ENCODE results near the gene CREB5.

Gene CREB5

DNA sequence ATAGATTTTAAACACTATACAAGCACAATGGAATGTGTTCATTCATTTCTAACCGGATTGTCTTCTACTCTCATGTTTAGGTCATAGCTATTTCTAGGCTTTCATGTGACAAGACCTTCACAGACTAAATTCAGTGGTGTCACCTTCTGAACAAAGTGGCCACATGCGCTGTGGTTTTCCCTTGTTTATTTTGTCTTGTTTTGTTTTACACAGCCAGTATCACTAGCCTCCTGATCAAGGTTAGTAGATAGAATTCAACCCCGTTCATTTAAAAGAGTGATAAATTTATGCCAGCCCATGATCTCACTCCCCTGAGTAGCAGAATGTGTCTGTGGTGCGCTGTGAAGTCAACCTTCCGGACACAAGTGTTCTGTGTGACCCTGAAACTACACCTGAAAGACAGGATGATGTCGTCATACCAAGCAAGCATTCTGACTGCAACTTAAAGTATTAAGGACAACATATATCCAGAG is 209.1 kb downstream of the CREB5 start:
- DNase-seq, result no peak

DNA sequence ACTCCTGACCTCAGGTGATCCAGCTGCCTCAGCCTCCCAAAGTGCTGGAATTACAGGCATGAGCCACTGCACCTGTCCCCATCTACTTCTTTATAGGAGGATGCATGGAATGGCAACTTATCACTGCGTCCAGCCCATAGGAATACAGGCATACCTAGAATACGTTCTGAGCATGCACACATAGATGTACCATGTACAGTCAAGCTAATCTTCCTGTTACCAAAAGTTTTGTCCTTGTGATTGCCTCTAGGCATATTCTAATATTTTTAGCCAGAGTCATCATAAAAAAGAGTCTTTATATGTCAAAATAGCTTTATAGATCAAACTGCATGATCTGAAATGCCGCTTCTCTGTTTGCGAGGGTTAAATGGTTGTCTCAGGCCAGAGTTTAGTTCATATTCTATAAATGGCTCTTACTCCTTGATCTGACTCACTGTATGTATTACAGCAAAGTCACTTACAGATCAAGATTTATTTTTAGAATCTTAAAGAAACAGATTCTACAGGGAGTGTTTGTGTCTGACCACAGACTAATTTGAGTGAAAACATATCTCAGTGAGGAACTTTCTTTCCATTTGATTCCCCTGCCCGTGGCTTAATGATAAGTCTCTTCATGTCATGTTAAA is 210.9 kb downstream of the CREB5 start:
- DNase-seq, result no peak

DNA sequence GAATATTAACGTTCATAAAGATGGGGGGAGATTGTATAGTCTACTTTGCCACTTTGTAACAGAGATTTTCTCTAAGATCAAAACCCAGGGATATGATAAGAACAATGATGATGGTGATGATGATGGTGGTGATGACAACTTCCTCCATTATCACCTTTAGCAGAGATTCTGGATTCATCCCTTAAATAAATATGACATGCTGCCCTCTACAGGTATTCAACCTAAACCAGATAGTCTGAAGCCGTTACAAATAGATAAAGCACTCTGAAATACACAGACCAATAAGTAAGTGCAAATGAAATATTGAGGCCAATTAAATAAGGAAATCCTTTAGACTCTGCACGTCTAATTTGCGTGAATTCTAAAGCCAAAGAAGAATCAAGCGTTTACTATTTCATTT is 211.5 kb downstream of the CREB5 start:
- DNase-seq, result no peak

DNA sequence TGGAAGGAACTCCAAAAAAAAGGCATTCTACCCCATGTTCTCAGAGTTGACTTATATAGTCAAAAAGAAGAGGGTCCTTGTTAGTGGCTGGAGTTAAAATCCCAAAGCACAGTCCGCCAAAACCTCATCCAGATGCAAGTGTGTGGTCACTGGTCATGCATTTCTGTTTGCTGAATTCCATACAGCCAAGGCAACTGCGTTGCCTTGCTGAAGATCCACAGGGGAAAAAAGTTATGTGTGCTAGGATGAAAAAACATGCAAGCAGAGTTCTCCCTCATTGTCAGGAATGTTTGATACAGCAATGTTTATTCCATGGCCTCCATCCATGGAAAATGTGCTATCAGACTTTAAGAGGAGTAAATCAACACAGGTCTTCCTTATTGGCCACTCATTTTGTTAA is 213.1 kb downstream of the CREB5 start:
- no peak for DNase-seq

DNA sequence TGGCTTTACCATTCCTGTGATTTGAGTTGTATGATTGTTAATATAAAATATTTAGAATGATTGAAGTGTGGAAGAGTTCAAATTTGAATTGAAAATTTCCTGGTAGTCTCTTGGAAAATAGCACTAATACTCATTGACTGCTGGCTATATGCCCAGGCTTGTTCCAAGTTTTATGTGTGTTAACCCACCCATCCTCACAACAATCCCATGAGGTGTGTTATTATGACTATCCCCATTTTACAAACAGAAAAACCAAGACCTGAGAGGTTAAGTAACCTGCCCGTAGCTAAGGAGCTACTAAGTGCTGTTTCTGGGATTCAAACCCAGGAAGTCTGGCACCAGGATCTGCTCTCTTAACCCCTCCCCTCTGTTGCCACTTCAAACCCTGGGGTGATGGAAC is 213.9 kb downstream of the CREB5 start:
- DNase-seq, result no peak

DNA sequence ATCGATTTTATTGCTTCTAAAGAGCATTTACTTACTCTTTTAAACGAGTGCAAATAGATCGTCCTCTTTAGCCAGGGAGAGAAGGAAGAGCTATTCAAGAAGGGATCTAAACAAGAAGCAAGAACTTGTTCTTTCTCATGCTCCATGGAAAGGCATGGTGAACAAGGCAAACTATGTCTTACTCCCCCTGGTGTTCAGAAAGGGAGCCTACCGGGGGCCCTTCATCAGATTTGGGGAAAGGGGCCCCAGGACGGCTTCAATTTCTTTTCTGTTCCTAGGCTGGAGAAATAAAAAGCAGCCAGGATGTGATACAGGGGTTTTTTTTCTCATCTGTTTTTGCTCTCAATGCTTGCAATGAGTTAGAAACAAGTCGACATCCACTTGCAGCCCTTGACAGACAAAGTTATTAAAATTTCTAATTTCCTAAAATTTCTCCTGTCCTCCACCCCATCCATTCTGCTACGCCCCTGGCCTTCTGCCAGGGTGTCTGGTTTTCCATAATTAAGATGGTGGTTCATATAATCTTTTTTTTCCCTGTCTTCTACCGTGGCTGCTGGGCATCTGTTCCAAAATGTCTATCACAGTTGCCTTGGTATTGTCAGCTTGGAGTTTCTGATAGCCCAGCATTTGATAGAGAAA is 214.4 kb downstream of the CREB5 start:
- peak; percentile 9 to 16 for DNase-seq

DNA sequence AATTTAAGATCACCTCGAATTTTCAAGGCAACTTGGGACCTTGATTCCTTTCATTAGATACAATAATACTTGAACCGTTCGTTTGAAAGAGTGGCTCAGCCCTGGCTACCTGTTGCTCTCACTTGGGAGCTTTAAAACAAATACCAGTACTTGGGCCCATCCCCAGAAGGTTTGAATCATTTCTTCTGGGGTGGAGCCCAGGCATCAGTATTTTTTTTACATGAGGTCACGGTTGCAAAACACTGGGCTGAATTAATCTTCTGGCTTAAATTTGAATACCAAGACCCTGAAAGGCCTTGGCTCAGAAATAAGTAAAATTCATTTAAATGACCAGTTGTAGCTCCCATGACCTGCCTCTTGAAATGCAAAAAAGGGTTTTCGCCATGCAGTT is 214.9 kb downstream of the CREB5 start:
- no peak for DNase-seq

DNA sequence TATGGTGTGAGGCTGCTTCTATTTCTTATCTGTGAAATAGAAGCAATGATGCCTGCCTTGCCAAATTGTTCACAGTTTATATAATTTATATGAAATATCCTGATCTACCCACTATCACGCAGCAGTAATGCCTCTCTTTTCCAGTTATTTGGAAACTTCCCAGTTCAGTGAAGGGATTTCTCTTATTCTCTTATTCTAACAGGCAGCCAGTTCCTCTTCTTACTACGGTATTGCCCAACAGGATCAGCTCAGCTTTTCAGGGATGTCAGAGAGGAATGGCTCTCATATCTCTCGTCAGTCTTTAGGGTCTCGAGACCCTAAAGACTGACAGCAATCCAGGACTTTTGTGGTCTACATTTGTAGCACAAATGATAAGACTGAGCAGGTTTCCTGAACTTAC is 215.6 kb downstream of the CREB5 start:
- DNase-seq, result no peak

DNA sequence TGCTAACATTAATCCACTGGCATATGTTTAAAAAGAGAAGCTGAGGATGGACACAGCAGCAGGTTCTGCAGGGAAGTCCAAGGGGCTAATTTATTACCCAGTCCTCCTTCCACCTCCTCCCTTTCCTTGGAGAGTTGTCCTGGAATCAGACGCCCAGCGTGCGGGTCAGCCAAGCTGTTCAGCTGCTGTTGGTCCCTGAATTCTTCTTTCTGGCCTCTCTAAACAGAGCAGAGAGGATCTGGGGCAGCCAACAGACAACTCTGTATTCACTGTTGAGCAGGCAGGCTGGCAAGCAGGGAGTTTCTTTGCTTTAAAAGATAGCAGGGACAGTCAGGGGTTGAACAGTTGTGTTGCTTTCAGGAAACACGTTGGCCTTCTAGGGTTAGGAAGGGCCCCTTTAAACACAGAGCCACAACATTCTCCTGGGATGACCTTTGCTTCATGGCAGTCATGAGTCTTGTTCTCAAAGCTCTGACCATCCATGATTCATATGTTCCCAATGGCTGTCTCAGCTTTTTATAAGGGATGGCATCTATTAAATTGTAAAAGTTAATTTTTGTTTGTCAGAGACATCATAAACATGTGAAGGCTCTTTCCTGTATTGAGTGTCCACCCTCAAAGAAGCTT is 217.0 kb downstream of the CREB5 start:
- DNase-seq, result no peak

DNA sequence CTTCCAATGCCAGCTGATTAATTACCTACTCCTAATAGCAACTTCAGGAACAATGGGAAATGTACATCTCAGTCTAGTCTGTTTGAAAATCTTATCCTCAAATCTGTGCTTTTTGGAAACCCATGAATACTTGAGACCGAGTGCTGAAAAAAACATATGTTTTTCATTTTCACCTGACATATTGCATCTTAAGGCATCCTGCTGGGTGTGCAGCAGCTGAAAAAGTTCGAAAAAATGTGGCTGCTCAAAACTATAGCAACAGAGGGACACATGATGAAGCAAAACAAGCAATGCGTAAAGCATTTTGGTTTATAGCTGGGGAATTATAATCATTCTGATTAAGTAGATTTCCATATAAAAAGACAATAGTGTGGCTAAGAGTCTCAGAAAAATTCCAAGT is 218.0 kb downstream of the CREB5 start:
- no peak for DNase-seq

DNA sequence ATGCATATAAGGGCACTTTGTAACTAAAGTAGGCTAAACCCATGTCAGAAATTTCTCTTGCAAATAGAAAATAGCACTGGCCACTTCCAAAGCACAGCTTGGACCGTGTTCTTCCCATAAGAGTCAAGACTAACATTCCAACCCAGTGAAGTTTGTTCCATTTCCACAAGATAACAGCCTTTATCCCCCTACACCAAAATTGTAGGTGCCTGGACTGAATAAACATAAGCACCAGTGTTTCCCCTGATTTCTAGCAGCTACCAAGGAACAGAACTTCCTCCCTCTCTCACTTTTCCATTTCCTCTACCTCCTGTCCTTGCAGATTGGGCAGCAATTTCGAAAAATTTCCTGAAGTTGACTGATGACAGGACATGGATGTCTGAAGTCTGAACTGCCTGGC is 219.7 kb downstream of the CREB5 start:
- DNase-seq, result no peak

DNA sequence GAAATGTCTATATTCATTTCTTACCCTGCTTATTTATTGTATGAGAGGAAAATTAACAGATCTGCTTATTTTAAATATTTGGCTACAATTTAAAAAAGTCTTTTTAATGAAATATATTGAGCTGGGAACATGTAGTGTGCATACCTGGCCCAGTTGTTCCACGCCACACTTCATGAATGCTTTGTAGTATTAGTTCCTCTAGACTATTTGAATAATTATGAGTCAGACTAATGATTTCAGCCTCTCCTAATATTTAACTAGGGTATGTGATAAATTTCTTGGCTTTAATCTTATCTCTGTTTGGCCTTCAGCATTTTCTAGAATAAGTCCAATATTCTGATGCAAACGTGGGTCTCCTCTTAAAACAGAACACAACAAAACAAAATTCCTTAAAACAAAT is 226.6 kb downstream of the CREB5 start:
- no peak for DNase-seq

DNA sequence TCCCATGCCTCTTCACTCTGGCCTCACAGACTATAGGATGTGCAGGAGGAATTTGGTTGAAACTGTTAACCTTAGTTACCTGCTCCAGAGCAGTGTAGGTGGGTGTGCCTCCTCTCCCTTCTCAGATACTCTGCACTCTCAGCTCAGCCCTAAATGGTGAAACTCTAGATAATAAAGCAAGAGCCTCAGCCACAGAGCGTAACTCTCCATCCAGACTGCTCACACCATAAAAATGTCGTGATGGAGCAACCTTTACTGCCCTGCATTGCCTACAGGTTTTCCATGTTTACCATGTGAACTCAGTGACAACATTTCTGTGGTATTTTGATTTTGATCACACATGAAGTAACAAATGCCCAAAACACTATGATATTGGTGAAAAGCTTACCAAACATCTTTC is 227.7 kb downstream of the CREB5 start:
- DNase-seq, result no peak

DNA sequence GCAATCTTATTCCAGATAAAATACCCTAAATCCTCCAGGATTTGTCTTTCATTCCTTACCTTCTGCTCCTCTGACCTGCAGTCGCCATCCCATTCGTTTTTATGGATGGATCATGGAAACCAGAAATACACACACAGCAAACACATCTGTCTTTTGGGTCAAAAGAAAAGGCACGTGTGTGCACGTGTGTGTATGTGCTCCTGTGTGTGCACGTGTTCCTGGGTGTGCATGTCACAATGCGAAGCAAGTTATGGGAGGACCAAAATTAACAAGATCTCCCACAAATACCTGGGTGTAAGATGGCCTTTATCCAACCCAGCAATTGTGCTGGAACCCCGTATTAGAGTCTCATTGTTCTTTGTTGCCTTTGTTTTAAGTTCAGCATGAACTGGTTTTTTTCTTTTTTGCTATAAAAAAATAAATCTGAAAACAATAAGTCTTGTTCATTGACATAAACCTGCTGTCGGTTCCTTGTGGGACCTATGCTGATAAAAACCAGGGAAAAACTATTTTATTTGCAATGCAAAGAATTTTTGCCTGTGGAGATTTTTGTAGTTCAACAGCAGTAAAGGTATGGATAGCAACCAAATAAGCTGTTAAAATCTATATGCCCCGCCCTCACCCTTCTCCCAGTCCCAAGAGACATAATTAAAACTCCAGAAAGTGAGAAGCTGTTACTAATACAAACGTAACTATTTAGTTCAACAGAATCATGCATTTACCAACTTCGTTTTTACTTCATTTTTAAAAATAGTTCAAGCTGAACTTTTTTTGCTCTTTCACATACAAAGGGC is 229.6 kb downstream of the CREB5 start:
- DNase-seq, result no peak

DNA sequence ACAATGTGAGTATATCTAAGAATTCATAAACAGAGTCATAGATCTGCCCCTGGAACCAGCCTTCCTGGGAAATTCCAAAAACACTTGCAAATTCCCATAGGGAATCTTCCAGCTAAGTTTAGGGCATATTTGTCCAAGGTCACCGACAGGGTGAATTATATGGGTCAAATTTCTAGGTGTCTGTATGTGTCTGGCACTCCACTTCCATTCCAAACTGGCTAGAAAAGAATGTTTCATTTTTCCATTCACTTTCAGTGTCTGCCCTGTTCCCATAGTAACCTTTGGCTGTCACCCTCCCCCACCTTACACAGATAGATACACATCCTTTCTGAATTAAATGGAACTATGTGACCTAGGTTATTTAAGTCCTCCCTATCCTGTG is 230.9 kb downstream of the CREB5 start:
- no peak for DNase-seq

DNA sequence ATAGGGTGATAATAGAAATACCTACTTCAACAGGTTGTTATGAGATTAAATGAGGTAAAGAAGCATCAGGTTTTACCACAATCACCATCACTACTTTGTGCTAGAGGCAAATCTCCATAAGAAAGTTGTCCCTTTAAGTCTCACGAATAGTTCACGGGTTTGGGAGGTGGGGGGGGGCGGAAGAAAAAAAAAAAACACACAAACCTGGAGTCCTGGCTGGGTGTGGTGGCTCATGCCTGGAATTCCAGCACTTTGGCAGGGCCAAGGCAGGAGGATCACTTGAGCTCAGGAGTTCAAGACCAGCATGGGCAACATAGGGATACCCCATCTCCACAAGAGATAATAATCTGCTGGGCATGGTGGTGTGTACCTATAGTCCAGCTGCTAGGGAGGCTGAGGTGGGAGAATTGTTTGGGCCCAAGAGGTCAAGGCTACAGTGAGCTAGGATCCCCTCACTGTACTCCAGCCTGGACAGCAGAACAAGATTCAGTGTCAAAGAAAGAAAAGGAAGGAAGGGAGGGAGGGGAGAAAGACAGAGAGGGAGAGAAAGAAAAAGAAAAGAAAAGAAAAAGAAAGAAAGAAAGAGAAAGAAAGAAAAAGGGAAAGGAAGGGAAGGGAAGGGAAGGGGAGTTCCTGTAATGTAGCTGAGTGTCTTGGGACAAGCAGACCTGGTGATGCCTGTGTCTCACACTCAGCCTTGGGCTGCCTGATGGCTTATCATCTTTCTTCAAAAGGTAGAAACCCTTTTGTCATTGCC is 231.4 kb downstream of the CREB5 start:
- no peak for DNase-seq

DNA sequence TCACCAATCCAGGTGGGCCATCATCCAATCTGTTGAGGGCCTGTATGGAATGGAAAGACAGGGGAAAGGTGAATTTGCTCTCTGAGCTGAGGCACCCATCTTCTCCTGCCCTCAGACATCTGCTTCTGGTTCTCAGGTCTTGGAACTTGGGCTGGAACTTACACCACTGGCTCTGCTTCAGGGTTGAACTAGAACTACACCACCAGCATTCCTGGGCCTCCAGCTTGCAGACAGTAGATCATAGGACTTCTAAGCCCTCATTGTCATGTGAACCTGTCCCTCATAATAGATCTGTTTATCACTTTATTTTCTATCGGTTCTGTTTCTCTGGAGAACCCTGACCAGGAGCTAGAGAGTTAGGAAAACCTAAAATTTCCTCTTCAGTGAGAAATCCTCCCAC is 233.5 kb downstream of the CREB5 start:
- no peak for DNase-seq

DNA sequence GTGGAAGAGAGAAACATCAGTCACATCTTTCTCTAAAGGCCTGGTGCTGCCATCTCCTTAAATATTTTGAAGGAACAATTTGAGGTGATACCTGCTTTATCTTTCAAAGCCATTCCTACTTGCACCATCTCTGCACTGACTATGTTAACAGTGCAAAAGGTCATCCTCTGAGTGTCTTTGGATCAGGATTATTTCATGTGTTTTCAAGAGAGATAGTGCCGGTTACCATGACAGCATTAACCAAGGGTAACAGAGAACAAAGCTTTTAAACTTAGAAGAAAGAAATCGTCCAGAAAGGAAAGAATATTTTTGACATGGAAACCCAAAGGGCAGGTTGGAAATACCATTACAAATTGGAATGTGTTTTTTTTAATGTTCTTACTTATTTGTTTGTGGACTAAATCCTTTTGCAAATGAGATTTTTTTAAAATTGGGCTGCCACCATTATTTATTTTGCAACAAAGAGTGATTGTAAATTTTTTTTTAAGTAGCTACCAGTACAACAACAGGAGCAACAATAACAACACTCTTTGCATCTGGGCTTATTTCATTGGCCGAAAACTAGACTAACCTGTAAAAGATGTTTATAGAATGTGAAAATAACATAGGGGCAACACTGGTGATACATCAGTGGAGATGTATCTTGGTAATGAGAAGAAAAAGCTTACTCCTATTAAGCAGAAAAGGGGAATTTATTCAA is 234.2 kb downstream of the CREB5 start:
- DNase-seq, result no peak

DNA sequence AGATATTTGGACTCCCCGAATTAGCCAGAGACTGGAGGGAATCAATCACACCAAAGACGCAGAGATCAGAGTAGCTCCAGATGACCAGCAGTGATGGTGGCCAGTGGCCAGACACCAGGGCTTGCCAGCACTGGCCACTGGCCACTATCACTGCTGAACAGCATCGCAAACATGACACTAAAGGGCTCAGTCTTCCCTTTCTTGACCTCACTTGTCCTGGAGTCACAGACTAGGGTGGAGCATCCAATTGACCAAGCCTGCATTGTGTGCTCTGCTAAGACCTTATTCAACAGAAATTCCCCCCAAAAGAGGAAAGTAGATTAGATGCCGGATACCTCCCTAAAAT is 234.7 kb downstream of the CREB5 start:
- DNase-seq, result no peak

DNA sequence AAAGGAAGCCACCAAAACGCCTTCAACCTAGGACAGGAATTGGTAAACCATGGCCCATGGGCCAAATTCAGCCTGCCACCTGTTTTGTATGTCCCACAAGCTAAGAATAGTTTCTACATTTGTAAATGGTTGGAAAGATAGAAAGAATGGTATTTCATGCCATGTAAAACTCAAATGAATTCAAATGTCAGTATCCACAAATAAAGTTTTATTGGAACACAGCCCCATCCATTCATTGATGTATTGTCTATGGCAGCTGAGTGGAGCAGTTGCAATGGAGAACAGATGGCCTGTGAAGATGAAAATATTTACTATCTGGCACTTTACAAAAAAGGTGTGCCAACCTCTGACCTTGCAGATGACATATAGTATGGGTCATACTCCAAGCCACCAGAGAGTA is 236.9 kb downstream of the CREB5 start:
- DNase-seq, result no peak

DNA sequence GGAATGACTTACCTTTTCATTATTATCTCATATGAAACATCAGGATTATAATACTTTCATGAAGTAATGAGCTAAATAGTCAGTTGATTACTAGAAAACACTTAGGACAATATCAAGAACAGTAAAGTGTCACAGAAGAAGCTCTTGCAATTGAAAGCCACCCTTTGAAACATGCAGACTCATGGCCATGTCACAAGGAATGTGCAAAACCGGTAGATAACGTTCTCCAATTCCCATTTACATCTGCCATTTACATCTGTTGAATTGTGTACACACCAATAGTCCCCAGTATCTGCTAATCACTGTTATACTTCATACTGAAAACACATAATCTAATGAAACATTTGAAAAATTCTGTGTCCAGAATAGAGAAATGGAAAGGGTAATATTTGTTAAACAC is 237.5 kb downstream of the CREB5 start:
- no peak for DNase-seq

DNA sequence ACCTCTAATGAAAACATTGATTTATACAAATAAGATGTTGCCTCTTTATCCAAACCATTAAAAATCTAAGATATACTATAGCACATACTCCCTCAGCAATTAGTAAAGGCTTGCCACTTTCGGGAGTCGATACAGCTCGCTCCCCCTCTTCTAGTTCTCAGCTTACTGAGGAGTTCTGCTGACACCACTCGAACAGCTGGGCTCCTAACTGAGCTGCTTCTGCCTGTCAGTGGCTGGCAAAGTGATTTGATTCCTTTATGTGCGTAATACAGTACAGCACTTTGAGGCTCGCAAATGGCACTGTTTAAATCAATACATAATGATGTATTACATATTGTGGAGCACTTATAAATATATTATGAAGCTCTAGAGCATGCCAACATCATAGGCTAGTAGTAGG is 241.8 kb downstream of the CREB5 start:
- no peak for DNase-seq

DNA sequence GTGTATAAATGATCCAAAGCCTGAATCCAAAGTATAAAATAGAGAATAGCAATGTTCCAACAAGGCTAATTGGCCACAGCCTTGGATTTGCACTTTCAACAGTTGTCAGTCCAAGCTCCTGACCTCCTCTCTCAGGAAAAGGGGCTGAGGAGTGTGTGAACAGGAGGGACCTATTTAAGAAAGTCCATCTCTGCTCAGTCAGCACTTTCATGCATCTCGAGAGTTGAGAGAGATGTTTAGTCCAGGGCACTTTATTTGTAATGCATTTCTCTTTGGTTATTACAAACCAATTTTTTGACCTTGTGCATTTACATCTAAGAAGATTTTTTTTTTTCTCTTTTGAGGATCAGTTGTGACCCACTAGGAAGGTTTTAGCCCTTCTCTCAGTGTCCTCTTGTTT is 244.2 kb downstream of the CREB5 start:
- DNase-seq, result no peak

Measured in stimulated activated CD4-positive, alpha-beta T cell treated with anti-CD3 and anti-CD28 coated beads, Interleukin-2, amount 100 ng/mL, for 48 hours (primary cell).